H4 (cell line): ENCODE results near the gene PLIN5. TPM values are rescaled to one million over a fixed set of nuclear protein-coding genes. Genes with fewer than 3 reads are reported as not detected.

Experiments used
- DNase-seq: peaks from one replicate; pipeline ENCODE4 v3.0.0-alpha.2; 2015; ENCODE audit warnings: low spot score
- total RNA-seq: library from RNA; depleted of rRNA; stranded (reverse); fragments of >200 nt; shearing (Covaris generic); gene quantifications from 2 replicates; pipeline ENCODE4 v1.2.3, GENCODE V29; 2014

Gene PLIN5
- total RNA-seq, 1 experiment from 2014 or later: 0.25 TPM

DNA sequence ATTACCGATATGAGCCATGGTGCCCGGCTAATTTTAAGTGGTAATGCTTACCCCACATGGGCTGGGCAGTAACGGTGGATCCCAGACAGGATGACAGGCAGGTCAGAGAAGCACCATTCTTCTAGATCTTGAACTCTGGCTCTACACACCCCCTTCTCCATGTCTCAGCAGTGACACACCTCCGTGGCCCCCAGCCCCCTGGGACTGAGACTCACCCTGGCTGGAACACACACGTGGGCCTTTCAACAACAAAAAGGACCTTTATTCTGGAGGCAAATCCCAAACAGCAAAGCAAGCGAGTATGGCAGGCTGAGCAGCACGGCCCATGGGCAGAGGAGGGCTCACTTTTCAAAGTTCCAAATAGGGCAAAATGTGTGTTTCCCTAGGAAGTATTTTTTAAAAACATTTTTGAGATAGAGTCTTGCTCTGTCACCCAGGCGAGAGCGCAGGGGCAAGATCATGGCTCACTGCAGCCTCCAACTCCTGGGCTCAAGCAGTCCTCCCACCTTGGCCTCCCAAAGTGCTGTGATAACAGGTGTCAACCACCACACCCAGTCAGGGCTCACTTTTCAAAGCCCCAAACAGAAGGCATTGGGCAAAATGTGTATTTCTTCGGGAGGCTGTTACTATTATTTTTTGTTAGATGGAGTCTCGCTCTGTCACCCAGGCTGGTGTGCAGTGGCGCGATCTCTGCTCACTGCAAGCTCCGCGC is 12.6 kb downstream of the PLIN5 start:
- no peak for DNase-seq

DNA sequence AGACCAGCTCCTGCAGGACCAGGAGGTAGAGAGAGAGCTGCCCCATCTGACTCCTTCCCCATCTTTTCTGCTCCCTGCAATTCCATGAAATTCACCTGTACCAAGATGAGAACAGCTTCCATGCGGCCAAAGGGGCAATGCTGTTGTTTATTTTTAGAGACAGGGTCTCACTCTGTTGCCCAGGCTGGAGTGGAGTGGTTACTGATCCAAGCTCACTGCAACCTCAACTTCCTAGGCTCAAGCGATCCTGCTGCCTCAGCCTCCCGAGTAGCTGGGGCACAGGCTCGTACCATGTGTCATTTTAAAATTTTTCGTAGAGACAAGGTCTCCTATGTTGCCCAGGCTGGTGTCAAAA is 13.2 kb downstream of the PLIN5 start:
- DNase-seq: no peak

DNA sequence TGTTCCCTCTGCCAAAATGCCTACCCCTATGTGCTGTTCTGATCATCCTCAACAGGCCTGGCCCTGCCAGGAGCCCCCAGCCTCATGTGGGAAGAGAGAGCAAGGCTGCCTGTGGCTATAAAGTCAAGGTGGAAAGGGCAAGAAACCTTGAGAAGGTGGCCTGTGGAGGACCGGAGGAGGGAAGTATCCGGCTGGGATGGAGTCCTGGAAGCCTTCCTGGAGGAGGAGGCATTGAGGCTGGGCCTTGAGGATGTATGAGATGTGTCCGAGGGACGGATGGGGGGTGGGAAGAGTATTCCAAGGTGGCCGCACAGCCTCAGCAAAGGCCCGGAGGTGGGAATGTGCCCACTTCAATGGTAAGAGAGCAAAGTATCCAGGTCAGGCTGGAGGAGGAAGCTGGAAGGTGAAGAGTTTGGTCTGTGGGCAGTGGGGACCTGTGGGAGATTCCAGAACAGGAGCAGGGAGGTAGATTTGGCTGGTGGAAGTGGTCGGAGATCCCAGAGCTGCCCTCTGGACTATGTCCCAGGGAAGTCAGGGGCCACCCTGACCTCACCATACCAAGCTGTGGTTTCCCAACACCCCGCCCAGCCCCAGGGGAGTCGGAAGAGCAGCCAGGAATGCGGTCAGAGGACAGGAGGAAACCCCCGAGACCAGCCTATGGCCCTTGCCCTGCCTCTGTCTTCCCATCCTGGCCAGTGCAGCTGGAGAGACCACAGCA is 13.7 kb downstream of the PLIN5 start:
- no peak for DNase-seq

- no peak for DNase-seq
These were observed 15.3 kb downstream of the PLIN5 start for GRCh38 chr19:4519521-4520277.

GRCh38 chr19:4519172-4519496 is 15.9 kb downstream of the PLIN5 start:
- DNase-seq: no peak

GRCh38 chr19:4518345-4519171 is 16.5 kb downstream of the PLIN5 start, which contains the start of gene PLIN4:
Gene PLIN4 (minus strand): TSS chr19:4518486. CDS start chr19:4518272, 214 bp downstream.
- DNase-seq: peak; percentile 69

DNA sequence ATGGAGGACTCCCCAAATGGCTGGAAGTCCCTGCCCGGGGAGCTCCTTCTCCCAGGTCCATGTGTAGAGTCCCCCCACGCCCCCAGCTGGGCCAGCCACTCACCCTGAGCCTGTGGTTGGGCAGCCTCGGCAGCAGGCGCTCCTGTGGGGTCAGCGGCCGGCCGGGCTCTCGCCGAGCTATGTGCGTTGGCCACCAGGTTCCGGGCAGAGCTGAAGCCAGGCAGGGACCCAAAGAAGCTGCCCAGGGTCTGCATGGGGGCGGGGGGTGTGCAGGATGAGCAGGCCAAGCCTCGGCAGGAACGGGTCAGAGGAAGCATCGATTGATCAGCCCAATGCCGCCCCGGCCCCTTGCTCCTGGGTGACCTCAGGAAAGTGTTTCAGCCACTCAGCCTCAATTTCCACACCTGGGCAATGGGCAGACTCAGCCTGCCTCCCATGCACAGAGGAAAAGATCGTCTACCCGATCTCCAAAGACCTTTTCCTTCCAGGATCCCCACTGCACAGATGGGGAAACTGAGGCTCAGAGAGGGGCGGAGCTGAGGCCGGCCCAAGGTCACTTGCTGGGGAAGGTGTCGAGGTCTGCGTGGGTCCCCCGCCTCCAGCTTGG is 17.5 kb downstream of the PLIN5 start:
- DNase-seq: no peak

GRCh38 chr19:4516939-4517300 is 18.1 kb downstream of the PLIN5 start:
- DNase-seq: no peak

- no peak for DNase-seq
These were observed 18.7 kb downstream of the PLIN5 start for GRCh38 chr19:4516199-4516938.

GRCh38 chr19:4515732-4516131 is 19.3 kb downstream of the PLIN5 start:
- no peak for DNase-seq

DNA sequence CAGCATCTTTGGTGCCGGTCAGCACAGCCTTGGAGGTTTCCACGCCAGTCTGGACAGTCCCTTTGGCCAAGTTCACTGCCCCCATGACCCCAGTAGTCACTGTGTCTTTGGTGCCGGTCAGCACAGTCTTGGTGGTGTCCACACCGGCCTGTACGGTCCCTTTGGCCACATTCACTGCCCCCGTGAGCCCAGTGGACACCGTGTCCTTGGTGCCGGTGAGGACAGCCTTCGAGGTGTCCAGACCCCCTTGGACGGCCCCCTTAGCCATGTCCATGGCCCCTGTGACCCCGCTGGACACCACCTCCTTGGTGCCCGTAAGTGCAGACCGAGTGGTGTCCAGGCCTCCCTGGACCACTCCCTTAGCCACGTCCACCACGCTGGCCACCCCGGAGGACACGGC is 21.8 kb downstream of the PLIN5 start:
- no peak for DNase-seq

DNA sequence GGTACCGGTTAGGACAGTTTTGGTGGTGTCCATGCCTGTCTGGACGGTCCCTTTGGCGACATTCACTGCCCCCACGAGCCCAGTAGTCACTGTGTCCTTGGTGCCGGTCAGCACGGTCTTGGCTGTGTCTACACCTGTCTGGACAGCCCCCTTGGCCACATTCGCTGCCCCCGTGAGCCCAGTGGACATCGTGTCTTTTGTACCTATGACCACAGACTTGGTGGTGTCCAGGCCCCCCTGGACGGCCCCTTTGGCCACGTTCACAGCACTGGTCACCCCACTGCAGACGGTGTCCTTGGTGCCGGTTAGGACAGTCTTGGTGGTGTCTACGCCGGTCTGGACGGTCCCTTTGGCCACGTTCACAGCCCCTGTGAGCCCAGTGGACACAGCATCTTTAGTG is 23.0 kb downstream of the PLIN5 start:
- no peak for DNase-seq

- DNase-seq: no peak
These were observed 23.5 kb downstream of the PLIN5 start for GRCh38 chr19:4511300-4512054.

DNA sequence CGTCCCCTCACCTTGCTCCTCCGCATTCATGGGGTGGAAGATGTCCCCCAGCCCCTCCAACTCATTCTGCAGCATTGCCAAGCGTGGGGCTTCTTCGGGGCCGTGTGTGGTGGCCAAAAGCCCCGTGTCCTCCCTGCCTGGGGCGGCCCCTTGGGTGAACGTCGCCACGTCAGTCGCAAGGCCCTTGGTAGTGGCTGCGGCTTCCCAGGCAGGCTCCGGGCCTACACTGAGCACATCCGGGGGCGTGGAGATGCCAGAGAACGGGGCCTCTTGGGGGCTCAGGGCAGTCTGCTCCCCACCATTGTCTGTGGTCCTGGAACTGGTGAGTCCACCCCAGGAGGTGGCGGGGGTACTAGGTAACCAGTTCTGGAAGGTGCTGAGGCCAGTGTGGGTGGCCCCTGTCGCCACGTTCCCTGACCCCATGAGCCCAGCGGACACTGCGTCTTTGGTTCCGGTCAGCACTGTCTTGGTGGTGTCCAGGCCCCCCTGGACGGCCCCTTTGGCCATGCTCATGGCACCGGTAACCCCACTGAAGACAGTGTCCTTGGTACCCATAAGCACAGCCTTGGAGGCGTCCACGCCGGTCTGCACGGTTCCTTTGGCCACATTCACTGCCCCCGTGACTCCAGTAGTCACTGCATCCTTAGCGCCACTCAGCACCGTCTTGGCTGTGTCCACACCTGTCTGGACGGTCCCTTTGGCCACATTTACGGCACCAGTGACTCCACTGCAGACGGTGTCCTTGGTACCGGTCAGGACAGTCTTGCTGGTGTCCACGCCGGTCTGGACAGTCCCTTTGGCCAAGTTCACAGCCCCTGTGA is 24.4 kb downstream of the PLIN5 start:
- no peak for DNase-seq

DNA sequence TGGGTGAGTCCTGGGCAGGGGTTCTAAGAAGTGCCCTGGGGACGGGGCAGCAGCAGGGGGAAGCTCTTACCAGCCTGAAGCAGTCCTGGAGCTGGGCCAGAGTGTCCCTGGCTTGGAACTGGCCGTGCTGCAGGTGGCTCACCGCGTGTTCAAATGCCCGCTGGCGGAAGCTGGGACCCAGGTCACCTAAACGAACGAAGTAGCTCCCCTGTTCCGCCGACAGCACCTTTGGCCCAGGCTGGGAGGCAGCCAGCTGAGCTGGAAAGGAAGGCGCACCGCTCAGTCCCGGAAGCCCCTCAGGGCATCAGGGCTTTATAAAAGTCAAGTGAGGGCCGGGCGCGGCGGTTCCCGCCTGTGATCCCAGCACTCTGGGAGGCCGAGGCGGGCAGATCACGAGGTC is 26.3 kb downstream of the PLIN5 start:
- no peak for DNase-seq

DNA sequence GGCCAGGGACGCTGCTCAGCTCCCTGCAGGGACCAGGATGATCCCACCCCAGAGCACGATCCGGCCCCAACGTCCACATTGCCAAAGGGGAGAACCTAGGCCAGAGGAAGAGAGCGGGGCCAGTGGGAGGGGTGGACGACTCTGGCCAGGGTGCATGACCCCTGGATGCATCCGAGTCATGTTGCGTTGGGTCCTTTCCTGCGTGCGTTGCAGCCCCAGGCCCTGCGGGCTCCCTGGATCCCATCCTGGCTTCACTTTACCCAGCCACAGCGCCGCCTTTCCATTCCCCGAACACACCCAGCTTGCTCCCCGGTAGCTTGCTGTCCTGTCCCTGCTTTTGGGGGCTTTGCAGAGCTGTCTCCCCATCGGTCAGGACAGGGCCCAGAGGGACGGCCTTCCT is 27.2 kb downstream of the PLIN5 start:
- DNase-seq: no peak

DNA sequence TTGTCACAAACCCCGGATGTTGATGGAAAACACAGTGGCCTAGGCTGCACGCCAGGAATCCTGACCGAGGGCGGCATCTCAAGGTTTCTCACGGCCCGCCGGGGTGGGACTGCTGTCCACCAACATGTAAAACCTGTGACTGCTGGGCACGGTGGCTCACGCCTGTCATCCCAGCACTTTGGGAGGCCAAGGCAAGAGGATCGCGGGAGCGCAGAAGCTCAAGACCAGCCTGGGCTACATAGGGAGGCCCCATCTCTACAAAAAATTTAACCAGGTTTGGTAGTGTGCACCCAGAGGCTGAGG is 27.9 kb downstream of the PLIN5 start:
- DNase-seq: no peak

DNA sequence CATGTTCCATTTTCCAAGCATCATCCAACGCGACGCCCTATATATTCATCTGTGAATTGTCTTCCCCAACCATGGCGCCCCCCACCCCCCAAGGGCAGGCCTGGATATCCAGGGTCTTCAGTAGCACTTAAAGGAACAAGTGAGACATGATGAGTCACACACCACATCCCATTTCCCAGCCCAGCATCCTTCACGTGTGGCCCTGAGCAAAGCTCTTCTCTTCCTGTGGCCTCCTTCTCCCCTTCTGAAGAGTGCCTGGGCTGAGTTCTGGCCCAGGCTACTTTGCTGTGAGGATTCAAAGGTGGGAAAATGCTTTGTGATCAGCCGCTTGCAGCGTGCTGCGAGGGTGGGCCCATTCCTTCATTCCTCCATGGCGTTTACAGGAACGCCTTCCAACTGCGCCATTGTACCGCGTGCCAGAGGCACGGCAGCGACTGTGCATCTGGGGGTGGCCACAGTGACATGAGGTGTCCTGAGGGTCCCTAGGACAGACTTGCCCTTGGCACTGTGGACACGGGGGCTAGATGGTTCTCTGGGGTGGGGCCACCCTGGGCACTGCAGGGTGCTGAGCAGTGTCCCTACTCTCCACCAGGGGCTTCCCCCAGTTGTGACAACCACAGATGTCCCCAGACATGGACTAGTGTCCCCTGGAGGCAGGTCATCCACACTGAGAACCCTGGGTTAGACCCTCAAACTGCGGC is 28.4 kb downstream of the PLIN5 start:
- no peak for DNase-seq
